Measurements from ENCODE around the gene AZU1.

Gene AZU1

GRCh38 chr19:805600-806550 lies 21.8 kb upstream of the AZU1 start:
- WGBS (ENCODE audit: insufficient coverage), result 97% methylated on average over 79 of the region's 93 CpGs
- no peak overlapping the region for H3K4me3 ChIP-seq (ENCODE audit: control insufficient read depth in 1 of 7, extremely low read depth in 1 of 7, insufficient read depth in 4 of 7, low read depth in 2 of 7, low read length in 6 of 7)
- POLR2A ChIA-PET, result no interaction called here
- H3K4me1 ChIP-seq (ENCODE audit: control extremely low read depth in 1 of 4, control insufficient read depth in 4 of 4, insufficient read depth in 4 of 4, low read length in 3 of 4), result peaks cover 0 to 13% (median 9%) of the 10 kb centered on the region in 4 experiments
- no peaks in the 10 kb centered on the region for H3K27me3 ChIP-seq (replicated peaks in 2 of 5; ENCODE audit: control insufficient read depth in 4 of 5, insufficient read depth in 5 of 5, low read length in 4 of 5)
- no peaks in the 10 kb centered on the region for H3K9me3 ChIP-seq (ENCODE audit: control extremely low read depth in 1 of 5, control insufficient read depth in 4 of 5, insufficient read depth in 2 of 5, low read depth in 1 of 5, low read length in 4 of 5)
- no peak overlapping the region for H3K27ac ChIP-seq (ENCODE audit: insufficient read depth in 1 of 2, low read depth in 1 of 2, low read length in 2 of 2, poor library complexity in 1 of 2, severe bottlenecking in 2 of 2)
- DNase-seq, result no peak
- peaks cover 11 to 100% (median 71%) of the 10 kb centered on the region in 4 experiments for H3K36me3 ChIP-seq (ENCODE audit: control insufficient read depth in 4 of 4, insufficient read depth in 4 of 4, low read length in 3 of 4)
- CTCF ChIA-PET, result interaction anchor here (1.0 kb wide), 1 partner anchor 36 kb away, joined by 3 read pairs; no protein-coding TSS in a partner anchor

DNA sequence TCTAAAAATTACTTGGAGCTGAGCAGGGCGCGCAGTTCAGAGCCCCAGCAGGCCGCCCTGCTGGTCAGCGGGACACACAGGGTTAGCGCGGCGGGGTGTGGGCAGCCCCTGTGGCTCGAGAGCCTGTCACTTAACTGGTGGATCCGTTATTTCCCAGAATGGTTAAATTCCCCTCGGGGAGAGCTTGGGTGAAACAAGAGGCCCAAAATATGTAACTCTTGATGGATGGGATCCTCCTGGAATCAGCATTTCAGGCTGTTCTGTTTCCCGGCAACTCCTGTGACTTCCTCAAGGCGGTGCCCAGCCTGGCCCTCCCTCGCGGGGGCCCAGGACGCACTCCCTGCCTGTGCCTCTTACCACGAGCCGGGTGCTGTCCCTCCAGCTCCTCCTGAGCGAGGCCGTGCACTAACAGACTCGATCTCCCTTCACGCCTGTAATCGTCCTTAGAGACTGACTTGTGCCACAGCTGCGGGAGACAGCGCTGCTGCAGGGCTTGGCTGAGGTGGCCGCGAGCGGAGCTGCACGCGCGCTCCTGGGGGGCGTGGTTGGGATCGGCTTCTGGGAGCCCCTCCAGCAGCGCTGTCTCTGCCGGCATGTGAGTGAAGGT lies 20.7 kb upstream of the AZU1 start:
- WGBS (ENCODE audit: insufficient coverage), result 97% methylated on average over 34 of the region's 34 CpGs
- H3K4me3 ChIP-seq (ENCODE audit: control insufficient read depth in 1 of 7, extremely low read depth in 1 of 7, insufficient read depth in 4 of 7, low read depth in 2 of 7, low read length in 6 of 7), result no peak overlapping the region
- H3K36me3 ChIP-seq (ENCODE audit: control insufficient read depth in 4 of 4, insufficient read depth in 4 of 4, low read length in 3 of 4), result peaks cover 13 to 100% (median 75%) of the 10 kb centered on the region in 4 experiments
- peaks cover 0 to 3% (median 0%) of the 10 kb centered on the region in 4 experiments for H3K4me1 ChIP-seq (ENCODE audit: control extremely low read depth in 1 of 4, control insufficient read depth in 4 of 4, insufficient read depth in 4 of 4, low read length in 3 of 4)
- ChIA-PET CTCF (interaction anchor here (1.0 kb wide), 1 partner anchor 37 kb away, joined by 3 read pairs; no protein-coding TSS in a partner anchor), POLR2A (no interaction called here)
- H3K27ac ChIP-seq (ENCODE audit: insufficient read depth in 1 of 2, low read depth in 1 of 2, low read length in 2 of 2, poor library complexity in 1 of 2, severe bottlenecking in 2 of 2), result no peak overlapping the region
- no peak for DNase-seq
- H3K27me3 ChIP-seq (replicated peaks in 2 of 5; ENCODE audit: control insufficient read depth in 4 of 5, insufficient read depth in 5 of 5, low read length in 4 of 5), result no peaks in the 10 kb centered on the region
- H3K9me3 ChIP-seq (ENCODE audit: control extremely low read depth in 1 of 5, control insufficient read depth in 4 of 5, insufficient read depth in 2 of 5, low read depth in 1 of 5, low read length in 4 of 5), result no peaks in the 10 kb centered on the region

- Histone ChIP-seq H3K9me3 (ENCODE audit: control extremely low read depth in 1 of 5, control insufficient read depth in 4 of 5, insufficient read depth in 2 of 5, low read depth in 1 of 5, low read length in 4 of 5) (no peaks in the 10 kb centered on the region), H3K4me3 (ENCODE audit: control insufficient read depth in 1 of 7, extremely low read depth in 1 of 7, insufficient read depth in 4 of 7, low read depth in 2 of 7, low read length in 6 of 7) (no peak overlapping the region), H3K36me3 (ENCODE audit: control insufficient read depth in 4 of 4, insufficient read depth in 4 of 4, low read length in 3 of 4) (peaks cover 16 to 96% (median 78%) of the 10 kb centered on the region in 4 experiments), H3K27ac (ENCODE audit: insufficient read depth in 1 of 2, low read depth in 1 of 2, low read length in 2 of 2, poor library complexity in 1 of 2, severe bottlenecking in 2 of 2) (no peak overlapping the region), H3K27me3 (replicated peaks in 2 of 5; ENCODE audit: control insufficient read depth in 4 of 5, insufficient read depth in 5 of 5, low read length in 4 of 5) (no peaks in the 10 kb centered on the region), H3K4me1 (ENCODE audit: control extremely low read depth in 1 of 4, control insufficient read depth in 4 of 4, insufficient read depth in 4 of 4, low read length in 3 of 4) (no peaks in the 10 kb centered on the region)
- DNase-seq, result no peak
- CTCF ChIA-PET, result no interaction called here
- 98% methylated on average over 38 of the region's 44 CpGs for WGBS (ENCODE audit: insufficient coverage)
- POLR2A ChIA-PET, result no interaction called here
Observed at GRCh38 chr19:807627-808422, 19.8 kb upstream of the AZU1 start.

DNA sequence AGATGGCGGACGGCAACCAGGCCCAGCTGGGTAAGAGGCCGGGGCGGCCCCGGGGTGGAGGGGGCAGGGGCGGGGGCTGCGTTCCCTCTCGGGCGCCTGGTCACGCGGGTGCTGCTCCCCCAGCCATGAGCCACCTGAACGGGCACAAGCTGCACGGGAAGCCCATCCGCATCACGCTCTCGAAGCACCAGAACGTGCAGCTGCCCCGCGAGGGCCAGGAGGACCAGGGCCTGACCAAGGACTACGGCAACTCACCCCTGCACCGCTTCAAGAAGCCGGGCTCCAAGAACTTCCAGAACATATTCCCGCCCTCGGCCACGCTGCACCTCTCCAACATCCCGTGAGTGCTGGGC lies 19.2 kb upstream of the AZU1 start:
- WGBS (ENCODE audit: insufficient coverage), result 95% methylated on average over 21 of the region's 26 CpGs
- DNase-seq, result no peak
- ChIA-PET CTCF (no interaction called here), POLR2A (no interaction called here)
- Histone ChIP-seq H3K4me1 (ENCODE audit: control extremely low read depth in 1 of 4, control insufficient read depth in 4 of 4, insufficient read depth in 4 of 4, low read length in 3 of 4) (no peaks in the 10 kb centered on the region), H3K4me3 (ENCODE audit: control insufficient read depth in 1 of 7, extremely low read depth in 1 of 7, insufficient read depth in 4 of 7, low read depth in 2 of 7, low read length in 6 of 7) (no peak overlapping the region), H3K9me3 (ENCODE audit: control extremely low read depth in 1 of 5, control insufficient read depth in 4 of 5, insufficient read depth in 2 of 5, low read depth in 1 of 5, low read length in 4 of 5) (no peaks in the 10 kb centered on the region), H3K36me3 (ENCODE audit: control insufficient read depth in 4 of 4, insufficient read depth in 4 of 4, low read length in 3 of 4) (peaks cover 16 to 98% (median 73%) of the 10 kb centered on the region in 4 experiments), H3K27ac (ENCODE audit: insufficient read depth in 1 of 2, low read depth in 1 of 2, low read length in 2 of 2, poor library complexity in 1 of 2, severe bottlenecking in 2 of 2) (no peak overlapping the region), H3K27me3 (replicated peaks in 2 of 5; ENCODE audit: control insufficient read depth in 4 of 5, insufficient read depth in 5 of 5, low read length in 4 of 5) (no peaks in the 10 kb centered on the region)

DNA sequence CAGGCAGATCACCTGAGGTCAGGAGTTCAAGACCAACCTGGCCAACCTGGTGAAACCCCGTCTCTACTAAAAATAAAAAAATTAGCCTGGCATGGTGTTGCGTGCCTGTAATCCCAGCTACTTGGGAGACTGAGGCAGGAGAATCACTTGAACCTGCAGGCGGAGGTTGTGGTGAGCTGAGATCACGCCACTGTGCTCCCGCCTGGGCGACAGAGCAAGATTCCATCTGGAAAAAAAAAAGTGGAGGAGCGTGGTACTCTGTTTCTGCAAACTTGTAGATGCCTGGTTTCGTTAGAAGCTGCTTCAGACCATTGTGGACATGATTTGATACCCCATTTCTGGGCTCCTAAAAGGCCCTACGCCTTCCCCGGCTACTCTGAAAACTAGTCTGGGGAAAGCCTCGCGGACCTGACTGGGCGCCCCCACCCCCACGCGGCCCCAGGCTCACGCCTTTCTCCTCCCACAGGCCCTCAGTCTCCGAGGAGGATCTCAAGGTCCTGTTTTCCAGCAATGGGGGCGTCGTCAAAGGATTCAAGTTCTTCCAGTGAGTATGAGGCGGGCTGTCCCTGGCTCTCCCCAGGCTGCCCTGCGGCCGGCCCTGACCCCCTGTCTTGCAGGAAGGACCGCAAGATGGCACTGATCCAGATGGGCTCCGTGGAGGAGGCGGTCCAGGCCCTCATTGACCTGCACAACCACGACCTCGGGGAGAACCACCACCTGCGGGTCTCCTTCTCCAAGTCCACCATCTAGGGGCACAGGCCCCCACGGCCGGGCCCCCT lies 17.4 kb upstream of the AZU1 start:
- POLR2A ChIA-PET, result interaction anchor here (0.7 kb wide), 1 partner anchor 9 kb away, joined by 3 read pairs; no protein-coding TSS in a partner anchor

DNA sequence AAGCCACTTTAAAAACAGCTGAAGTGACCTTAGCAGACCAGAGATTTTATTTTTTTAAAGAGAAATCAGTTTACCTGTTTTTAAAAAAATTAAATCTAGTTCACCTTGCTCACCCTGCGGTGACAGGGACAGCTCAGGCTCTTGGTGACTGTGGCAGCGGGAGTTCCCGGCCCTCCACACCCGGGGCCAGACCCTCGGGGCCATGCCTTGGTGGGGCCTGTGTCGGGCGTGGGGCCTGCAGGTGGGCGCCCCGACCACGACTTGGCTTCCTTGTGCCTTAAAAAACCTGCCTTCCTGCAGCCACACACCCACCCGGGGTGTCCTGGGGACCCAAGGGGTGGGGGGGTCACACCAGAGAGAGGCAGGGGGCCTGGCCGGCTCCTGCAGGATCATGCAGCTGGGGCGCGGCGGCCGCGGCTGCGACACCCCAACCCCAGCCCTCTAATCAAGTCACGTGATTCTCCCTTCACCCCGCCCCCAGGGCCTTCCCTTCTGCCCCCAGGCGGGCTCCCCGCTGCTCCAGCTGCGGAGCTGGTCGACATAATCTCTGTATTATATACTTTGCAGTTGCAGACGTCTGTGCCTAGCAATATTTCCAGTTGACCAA lies 16.7 kb upstream of the AZU1 start:
- Histone ChIP-seq H3K27ac (ENCODE audit: insufficient read depth in 1 of 2, low read depth in 1 of 2, low read length in 2 of 2, poor library complexity in 1 of 2, severe bottlenecking in 2 of 2) (no peak overlapping the region), H3K4me3 (ENCODE audit: control insufficient read depth in 1 of 7, extremely low read depth in 1 of 7, insufficient read depth in 4 of 7, low read depth in 2 of 7, low read length in 6 of 7) (no peak overlapping the region), H3K4me1 (ENCODE audit: control extremely low read depth in 1 of 4, control insufficient read depth in 4 of 4, insufficient read depth in 4 of 4, low read length in 3 of 4) (no peaks in the 10 kb centered on the region), H3K9me3 (ENCODE audit: control extremely low read depth in 1 of 5, control insufficient read depth in 4 of 5, insufficient read depth in 2 of 5, low read depth in 1 of 5, low read length in 4 of 5) (no peaks in the 10 kb centered on the region), H3K27me3 (replicated peaks in 2 of 5; ENCODE audit: control insufficient read depth in 4 of 5, insufficient read depth in 5 of 5, low read length in 4 of 5) (no peaks in the 10 kb centered on the region), H3K36me3 (ENCODE audit: control insufficient read depth in 4 of 4, insufficient read depth in 4 of 4, low read length in 3 of 4) (peaks cover 16 to 75% (median 50%) of the 10 kb centered on the region in 4 experiments)
- POLR2A ChIA-PET, result interaction anchor here (0.7 kb wide), 1 partner anchor 10 kb away, joined by 3 read pairs; no protein-coding TSS in a partner anchor
- CTCF ChIA-PET, result no interaction called here
- DNase-seq, result no peak
- 92% methylated on average over 7 of the region's 25 CpGs for WGBS (ENCODE audit: insufficient coverage)

More for the DNA sequence above, 17.4 kb upstream of the AZU1 start:
- 96% methylated on average over 27 of the region's 30 CpGs for WGBS (ENCODE audit: insufficient coverage)
- H3K27me3 ChIP-seq (replicated peaks in 2 of 5; ENCODE audit: control insufficient read depth in 4 of 5, insufficient read depth in 5 of 5, low read length in 4 of 5), result no peaks in the 10 kb centered on the region
- no peak overlapping the region for H3K27ac ChIP-seq (ENCODE audit: insufficient read depth in 1 of 2, low read depth in 1 of 2, low read length in 2 of 2, poor library complexity in 1 of 2, severe bottlenecking in 2 of 2)
- H3K4me1 ChIP-seq (ENCODE audit: control extremely low read depth in 1 of 4, control insufficient read depth in 4 of 4, insufficient read depth in 4 of 4, low read length in 3 of 4), result no peaks in the 10 kb centered on the region
- DNase-seq, result no peak
- no peaks in the 10 kb centered on the region for H3K9me3 ChIP-seq (ENCODE audit: control extremely low read depth in 1 of 5, control insufficient read depth in 4 of 5, insufficient read depth in 2 of 5, low read depth in 1 of 5, low read length in 4 of 5)
- no peak overlapping the region for H3K4me3 ChIP-seq (ENCODE audit: control insufficient read depth in 1 of 7, extremely low read depth in 1 of 7, insufficient read depth in 4 of 7, low read depth in 2 of 7, low read length in 6 of 7)
- CTCF ChIA-PET, result interaction anchor here (0.6 kb wide), 1 partner anchor 1580 kb away, joined by 3 read pairs; no protein-coding TSS in a partner anchor
- H3K36me3 ChIP-seq (ENCODE audit: control insufficient read depth in 4 of 4, insufficient read depth in 4 of 4, low read length in 3 of 4), result peaks cover 16 to 82% (median 57%) of the 10 kb centered on the region in 4 experiments

All from common myeloid progenitor, CD34-positive (primary cell).